Psoas muscle (tissue), 8 donors: ENCODE results near the gene BCKDK. TPM values are rescaled to one million over a fixed set of nuclear protein-coding genes. Genes with fewer than 3 reads are reported as not detected.

Source experiments
- ATAC-seq, 4 donors: fragments of 200-7000 bp; cut with Tn5 transposase; one replicate each; pipeline ENCODE4 v1.9.1; 2020; ENCODE audit warnings: moderate library complexity in 3 of 4, mild to moderate bottlenecking in 2 of 4
- DNase-seq, 2 donors: peaks; one replicate each; pipeline ENCODE4 v3.0.0-alpha.2; 2020
- H3K27ac ChIP-seq: fragments of 200-600 bp; one replicate; pipeline ENCODE4 v1.8.0; 2022
- H3K27me3 ChIP-seq, 3 donors: fragments of 200-600 bp in 1 of 3; one replicate each; pipeline versions ENCODE4 v1.6.1 to v1.8.0; 2013 to 2022; ENCODE audit warnings: low read length in 2 of 3, mild to moderate bottlenecking in 2 of 3, moderate library complexity in 1 of 3; ENCODE audit not compliant: insufficient read depth in 3 of 3
- H3K36me3 ChIP-seq, 2 donors: fragments of 200-600 bp in 1 of 2; one replicate each; pipeline versions ENCODE4 v1.6.1 to v1.8.0; 2013 to 2022; ENCODE audit warnings: low read depth in 1 of 2, mild to moderate bottlenecking in 1 of 2, moderate library complexity in 1 of 2; ENCODE audit not compliant: insufficient read depth in 1 of 2
- H3K4me1 ChIP-seq: fragments of 200-600 bp; one replicate; pipeline ENCODE4 v1.8.0; 2022
- H3K4me3 ChIP-seq: fragments of 200-600 bp; one replicate; pipeline ENCODE4 v1.8.0; 2022; ENCODE audit warnings: mild to moderate bottlenecking
- H3K9me3 ChIP-seq: fragments of 200-600 bp; one replicate; pipeline ENCODE4 v1.8.0; 2022
- CTCF ChIP-seq: fragments of 200-600 bp; IDR thresholded peaks from one replicate; pipeline ENCODE4 v1.8.0; 2022; ENCODE audit warnings: antibody characterized with exemption
- WGBS, 3 donors: extraction: QIAGEN DNeasy Blood & Tissue Kit; methylation state at CpG; one replicate each; pipeline versions ENCODE4 v1.1.6 to v1.1.7; 2013; 5-methylcytosine and 5-hydroxymethylcytosine counted together
- intact Hi-C, 2 donors: fragments of 100-400 bp; cut with DNase I; formaldehyde crosslinking; loops; one replicate each; pipeline versions ENCODE4 v1.11.0 to v1.14.2; 2022
- polyA plus RNA-seq, 3 donors: library from polyadenylated mRNA; stranded (reverse); fragments of 200-250 nt; gene quantifications; one replicate each; pipeline ENCODE4 v1.2.3, GENCODE V29; 2013
- total RNA-seq, 4 donors: library from RNA; stranded (reverse); fragmentation: NEBNext Ultra II Directional in 2 of 4; extraction: Animal tissue kit (Norgen Biotek cat#: 25700) in 2 of 4; gene quantifications; one replicate each; pipeline versions ENCODE4 v1.2.1 to v1.2.4, GENCODE V29; 2021 to 2023
- donor health status: healthy with polysubstance abuse.
- donor health status: DM: no; HTN: no; CAD: no; lungs with moderate emphysema.
- donor health status: Bipolar disorder and iron deficiency.
- donor health status: healthy.
- donor health status: DM: yes; HTN: yes; CAD: no.
- donor health status: DM: no; HTN: no; CAD: no.
- donor health status: DM: no; HTN: no; CAD: no.
- donor health status: DM: yes; HTN: yes; CAD: no.

The BCKDK gene
- total and polyA plus RNA-seq, 7 donors = 36.7 to 72.8 (median 52.5) TPM

DNA sequence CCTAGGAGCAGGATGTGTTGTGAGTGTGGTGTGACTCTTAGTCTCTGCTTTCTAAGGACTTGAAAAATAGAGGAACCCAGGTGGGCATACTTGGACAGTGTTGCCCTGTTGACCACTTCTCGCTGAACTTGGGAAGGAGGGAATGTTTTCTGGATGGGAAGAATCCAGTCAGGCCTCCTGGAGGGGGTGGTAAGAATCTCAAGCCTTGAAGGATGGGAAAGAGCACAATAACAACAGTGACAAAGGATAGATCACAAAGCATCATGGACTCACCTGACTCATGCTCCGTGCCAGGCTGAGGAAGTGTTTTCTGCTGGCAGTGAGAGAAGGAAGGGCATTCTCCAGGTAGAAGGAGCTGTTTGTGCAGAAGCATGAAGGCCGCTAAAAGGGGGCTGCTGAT, 17.7 kb downstream of the BCKDK start:
- TF ChIP-seq CTCF = no peak

DNA sequence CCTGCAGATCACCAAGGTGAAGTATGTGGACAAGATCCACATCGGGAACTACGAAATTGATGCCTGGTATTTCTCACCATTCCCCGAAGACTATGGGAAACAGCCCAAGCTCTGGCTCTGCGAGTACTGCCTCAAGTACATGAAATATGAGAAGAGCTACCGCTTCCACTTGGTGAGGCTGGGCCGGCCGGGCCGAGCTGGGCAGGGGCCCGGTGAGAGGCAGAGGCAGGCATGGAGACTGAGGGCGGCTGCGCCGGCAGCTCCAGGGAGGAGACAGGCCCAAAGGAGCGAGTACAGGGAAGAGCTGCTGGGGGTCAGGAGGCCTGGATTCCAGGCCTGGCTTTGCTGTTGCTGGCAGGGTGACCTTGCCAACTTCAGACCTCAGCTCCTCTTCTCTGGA, 19.0 kb downstream of the BCKDK start:
- Histone ChIP-seq H3K9me3 (no peaks in the 10 kb centered on the region), H3K27me3 (no peaks in the 10 kb centered on the region), H3K27ac (peak overlapping the region; percentile 63), H3K4me1 (peaks cover 27% of the 10 kb centered on the region), H3K36me3 (peaks cover 4 to 89% of the 10 kb centered on the region in 2 donors), H3K4me3 (no peak overlapping the region)
- TF ChIP-seq CTCF = no peak
- DNase-seq (no peak), ATAC-seq (peak; percentile 46 to 82 (median 60))
- intact Hi-C loops = no loop called here
- whole genome bisulfite sequencing, 3 donors = 31 to 59% (median 57%) methylated on average over 13 of the region's 13 CpGs

More for the DNA sequence above, 17.7 kb downstream of the BCKDK start:
- Histone ChIP-seq H3K27me3 (no peaks in the 10 kb centered on the region), H3K9me3 (no peaks in the 10 kb centered on the region), H3K4me1 (peaks cover 27% of the 10 kb centered on the region), H3K36me3 (peaks cover 4 to 88% of the 10 kb centered on the region in 2 donors), H3K27ac (no peak overlapping the region), H3K4me3 (no peak overlapping the region)
- DNase-seq = no peak
- intact Hi-C loops = no loop called here
- WGBS, 3 donors = 93 to 96% (median 94%) methylated on average over 3 of the region's 3 CpGs
- ATAC-seq = no peak

- Histone ChIP-seq H3K4me1 (peaks cover 27% of the 10 kb centered on the region), H3K27me3 (no peaks in the 10 kb centered on the region), H3K27ac (peak overlapping the region; percentile 63), H3K36me3 (peaks cover 4 to 75% of the 10 kb centered on the region in 2 donors), H3K9me3 (no peaks in the 10 kb centered on the region), H3K4me3 (no peak overlapping the region)
- peak; percentile 35 to 44 (median 39) for ATAC-seq
- DNase-seq = no peak
- WGBS, 3 donors = 66 to 71% (median 69%) methylated on average over 14 of the region's 14 CpGs
- intact Hi-C loops = no loop called here
- TF ChIP-seq CTCF = no peak
These were observed 20.8 kb downstream of the BCKDK start for GRCh38 chr16:31128711-31129567.

DNA sequence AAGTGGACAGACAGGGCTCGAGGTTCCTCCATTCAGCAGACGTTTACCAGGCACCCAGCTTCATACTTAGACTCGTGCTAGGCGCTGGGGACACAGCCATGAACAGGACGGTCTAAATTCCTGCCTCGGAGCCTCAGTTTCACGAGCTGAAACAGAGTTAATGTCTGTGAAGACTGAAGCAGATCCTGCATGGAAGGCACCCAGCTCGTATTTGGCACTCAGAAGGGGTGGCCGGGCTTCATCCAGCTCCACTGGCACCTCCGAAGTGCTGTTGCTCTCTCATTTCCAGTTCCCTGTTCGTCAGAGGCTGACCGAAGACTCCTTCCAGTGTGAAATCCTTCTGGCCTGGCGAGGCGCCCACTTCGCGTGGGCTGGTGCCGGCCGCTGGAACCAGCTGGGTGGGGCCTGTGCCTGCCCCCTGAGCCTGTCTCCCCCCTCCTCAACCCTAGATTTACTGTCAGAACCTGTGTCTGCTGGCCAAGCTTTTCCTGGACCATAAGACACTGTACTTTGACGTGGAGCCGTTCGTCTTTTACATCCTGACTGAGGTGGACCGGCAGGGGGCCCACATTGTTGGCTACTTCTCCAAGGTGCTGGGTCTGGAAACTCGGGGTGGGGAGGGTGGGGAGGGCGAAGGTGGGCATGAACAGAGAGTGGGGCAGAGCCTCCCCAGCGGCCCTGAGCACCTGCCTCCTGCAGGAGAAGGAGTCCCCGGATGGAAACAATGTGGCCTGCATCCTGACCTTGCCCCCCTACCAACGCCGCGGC, 21.6 kb downstream of the BCKDK start:
- Histone ChIP-seq H3K4me1 (peaks cover 27% of the 10 kb centered on the region), H3K9me3 (no peaks in the 10 kb centered on the region), H3K36me3 (peaks cover 4 to 67% of the 10 kb centered on the region in 2 donors), H3K27ac (peak overlapping the region; percentile 63), H3K27me3 (no peaks in the 10 kb centered on the region), H3K4me3 (no peak overlapping the region)
- peak; percentile 57 to 76 for DNase-seq
- intact Hi-C loops = no loop called here
- peak; percentile 12 to 31 (median 28) for ATAC-seq
- WGBS, 3 donors = 43 to 60% (median 55%) methylated on average over 29 of the region's 29 CpGs
- no peak for TF ChIP-seq CTCF
